ENCODE results near the gene KCNH3.

DNA sequence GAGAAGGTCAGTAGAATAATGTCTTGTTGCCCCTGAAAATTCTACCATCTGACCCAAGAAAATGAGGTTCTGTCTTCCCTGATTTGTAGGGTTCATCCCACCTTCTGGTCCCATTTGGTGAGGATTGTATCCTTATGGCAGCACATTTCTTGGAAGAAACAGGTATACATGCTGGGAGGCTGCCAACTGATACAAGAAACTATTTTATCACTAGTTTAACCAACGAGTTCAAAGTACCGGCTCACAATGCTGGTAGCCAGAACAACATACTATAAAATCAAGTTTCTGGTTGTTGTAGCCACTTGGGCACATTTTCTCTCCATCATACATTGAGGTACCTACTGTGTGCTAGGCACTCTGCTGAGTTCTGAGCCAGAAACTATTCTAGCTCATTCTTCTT lies 7.1 kb upstream of the KCNH3 start:
- no peak for TF ChIP-seq POLR2A (IDR thresholded peaks at IDR 0.05; ENCODE audit: low read depth, low read length)
- TF ChIP-seq TAF1 (IDR thresholded peaks at IDR 0.05; ENCODE audit: borderline replicate concordance, low read depth, low read length) = no peak
- TF ChIP-seq POLR2AphosphoS5 (IDR thresholded peaks at IDR 0.05; ENCODE audit: low read depth, low read length) = no peak
